NCI-H82 treated with DMSO at 0.1 percent for 48 hours (cell line): Measurements from ENCODE around the gene ACAN.

Experiments
- DNase-seq: peaks from one replicate; lab custom pipeline; 2025; ENCODE audit not compliant: unreplicated experiment; lab: John Stamatoyannopoulos, UW

ACAN gene

DNA sequence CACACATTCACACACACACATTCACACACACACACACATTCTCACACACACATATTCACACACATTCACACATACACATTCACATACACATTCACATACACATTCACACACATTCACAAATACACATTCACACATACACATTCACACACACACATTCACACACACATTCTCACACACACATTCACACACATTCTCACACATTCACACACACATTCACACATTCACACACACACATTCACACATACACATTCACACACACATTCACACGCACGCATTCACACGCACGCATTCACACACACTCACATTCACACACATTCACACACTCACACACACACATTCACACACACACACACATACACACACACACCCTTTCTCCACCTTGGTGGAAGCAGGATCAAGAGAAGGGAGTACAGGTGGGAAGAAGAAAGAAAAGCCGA is 97.8 kb downstream of the ACAN start:
- DNase-seq: no peak

DNA sequence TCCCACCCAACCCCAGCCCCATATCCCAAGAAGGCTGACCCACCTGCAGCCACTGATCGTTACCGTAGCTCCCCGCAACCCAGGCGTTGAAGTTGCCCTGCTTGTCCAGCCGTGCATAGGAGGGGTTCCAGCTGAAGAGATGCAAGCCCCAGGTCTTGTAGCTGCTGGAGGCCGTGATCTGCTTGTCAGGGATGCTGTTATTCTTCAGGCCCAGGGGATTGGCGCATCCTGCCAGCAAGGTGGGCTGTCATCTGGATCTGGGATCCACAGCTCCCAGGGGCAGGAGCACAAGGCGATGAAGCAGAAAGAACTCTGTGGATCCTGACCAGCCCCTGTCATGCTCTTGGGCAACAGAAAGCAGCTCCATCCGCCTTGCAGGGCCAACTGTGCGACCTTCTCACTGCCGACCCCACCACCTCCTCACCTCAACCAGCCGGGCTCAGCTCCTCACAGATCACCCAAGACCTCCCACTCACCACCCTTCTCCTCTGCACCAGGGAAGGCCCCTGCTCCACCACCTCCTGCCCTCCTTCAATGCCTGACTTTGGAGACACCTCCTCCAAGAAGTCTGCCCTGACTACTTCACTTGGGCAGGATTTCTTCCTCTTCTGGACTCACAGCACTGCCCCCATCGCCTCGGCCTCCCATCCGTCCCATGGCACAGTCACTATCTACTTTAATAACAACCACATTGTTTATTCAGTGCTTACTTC is 98.4 kb downstream of the ACAN start:
- no peak for DNase-seq

DNA sequence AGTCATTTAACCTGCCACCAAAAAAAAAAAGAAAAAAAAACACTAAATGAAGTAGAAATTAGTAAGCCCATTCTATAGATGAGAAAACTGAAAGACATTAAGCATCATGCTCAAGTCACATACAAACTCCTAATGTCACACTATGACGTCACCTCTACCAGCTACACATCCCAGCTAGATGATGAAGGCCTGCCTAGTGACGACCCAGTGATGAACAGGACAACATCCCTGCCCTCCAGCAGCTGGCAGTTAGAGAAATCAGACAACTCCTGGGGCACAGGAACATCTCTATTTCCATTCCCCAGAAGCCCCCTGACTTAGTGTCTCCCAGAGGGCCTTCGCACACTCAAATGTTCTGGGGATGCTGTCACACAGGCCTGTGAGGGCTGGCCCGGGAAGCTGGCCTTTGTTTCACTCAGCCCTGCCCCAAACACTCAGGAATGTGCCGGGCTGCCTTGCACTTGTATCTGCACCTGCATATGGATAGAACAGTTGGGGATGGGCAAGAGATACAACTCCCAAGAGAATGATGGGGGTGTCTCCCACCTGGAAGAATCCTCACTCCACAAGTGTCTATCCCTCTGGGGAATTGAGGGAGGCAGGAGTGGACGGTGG is 99.1 kb downstream of the ACAN start:
- no peak for DNase-seq

DNA sequence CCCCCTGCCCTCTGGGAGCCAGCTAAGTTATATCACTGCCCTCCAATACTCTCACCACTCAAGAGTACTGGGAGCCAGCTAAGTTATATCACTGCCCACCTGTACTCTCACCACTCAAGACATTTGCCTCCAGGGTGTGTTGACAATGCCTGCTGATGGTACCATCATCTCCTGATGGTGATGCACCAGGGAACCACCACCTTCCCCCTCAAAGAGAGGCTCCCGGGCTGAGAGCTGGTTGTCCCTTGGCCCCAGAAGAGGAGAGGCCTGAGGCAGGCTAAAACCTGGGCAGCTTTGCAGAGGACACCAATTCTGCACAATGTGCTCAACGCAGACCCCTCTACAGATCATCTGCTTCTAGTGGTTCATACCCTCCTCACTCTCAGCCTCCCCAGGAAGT is 99.6 kb downstream of the ACAN start:
- no peak for DNase-seq

DNA sequence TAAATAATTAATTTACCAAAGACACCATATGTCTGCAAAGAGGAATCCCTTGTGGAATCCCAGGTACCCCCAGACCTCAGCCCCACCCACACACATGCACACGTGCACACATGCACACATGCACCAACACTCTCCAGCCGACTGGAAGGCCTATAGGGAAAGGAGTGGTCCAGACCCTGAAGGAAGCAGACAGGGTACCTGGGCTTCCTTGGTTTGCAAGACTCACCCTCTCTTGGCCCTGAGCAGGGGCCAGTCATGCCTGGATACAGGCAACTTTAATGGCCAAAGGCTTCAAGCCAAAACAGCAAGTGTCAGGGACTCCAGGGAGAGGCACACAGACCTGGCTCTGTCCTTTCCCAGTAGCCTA is 101.0 kb downstream of the ACAN start:
- DNase-seq: no peak

DNA sequence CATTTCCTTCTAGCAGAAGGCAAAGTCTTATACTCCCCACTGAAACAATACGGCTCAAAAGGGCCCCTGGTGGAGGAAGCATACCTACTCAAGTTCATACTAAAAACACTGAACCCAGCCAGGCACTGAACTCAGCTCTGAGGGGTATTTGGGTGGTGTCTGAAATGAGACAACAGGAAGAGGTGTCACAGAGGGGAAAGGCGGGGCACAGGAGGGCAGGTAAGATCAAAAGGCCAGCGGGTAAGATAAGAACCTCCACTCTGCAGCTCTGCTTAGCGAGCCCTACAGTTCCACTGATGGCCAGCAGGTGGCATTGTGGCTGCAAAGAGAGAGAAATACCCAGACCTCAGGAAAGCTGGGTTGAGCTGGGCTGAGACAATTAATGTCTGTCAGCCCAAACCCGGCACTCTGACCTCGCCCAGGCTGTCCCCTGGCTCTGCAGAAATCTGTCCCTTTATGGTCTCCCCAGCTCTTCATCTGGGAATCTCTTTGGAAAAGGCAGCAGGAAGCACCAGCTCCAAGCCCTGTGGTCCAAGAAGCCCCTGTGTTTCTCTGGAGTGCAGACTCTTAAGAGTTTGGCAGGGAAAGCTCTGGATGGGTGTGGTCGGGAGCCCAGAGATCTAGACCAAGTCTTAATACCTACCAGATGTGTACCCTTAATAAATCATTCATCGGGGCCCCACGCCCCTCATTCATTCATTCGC is 101.5 kb downstream of the ACAN start:
- DNase-seq: peak; percentile 49

DNA sequence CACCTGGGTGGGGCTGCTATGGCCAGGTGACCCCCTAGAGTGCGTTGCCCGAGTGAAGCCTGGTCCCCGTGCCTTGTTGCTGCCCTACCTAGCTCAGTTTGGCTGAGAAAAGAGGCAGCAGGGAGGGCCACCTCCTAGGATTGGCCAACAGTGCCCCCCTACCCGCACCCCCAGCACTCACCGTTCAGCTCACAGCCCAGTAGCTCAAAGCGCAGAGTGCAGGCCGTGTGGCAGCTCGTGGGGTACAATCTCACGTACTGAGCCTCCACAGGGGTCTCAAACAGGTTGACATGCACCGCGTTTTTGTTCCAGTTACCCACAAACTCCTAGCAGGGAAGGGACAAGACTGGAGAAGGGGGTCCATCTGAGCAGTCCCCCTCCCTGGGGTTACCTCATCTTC is 102.3 kb downstream of the ACAN start:
- DNase-seq: no peak

DNA sequence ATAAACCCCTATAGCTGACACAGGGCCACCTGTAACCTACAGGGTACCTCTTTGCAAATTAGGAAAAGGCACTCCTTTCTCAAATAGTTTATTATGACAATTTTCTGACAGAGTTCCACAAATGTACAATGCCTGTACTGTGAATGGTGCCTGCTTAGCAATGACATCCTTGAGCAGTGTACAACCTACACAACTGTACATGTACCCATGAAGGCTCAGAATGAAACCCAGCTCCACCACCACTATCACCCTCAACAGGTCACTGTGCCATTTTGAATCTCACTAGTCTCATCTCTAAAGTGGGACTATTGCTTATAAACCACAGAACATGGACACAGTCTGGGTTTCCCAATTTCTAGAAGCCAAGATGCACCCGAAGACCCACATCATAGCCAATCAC is 102.9 kb downstream of the ACAN start:
- DNase-seq: no peak

DNA sequence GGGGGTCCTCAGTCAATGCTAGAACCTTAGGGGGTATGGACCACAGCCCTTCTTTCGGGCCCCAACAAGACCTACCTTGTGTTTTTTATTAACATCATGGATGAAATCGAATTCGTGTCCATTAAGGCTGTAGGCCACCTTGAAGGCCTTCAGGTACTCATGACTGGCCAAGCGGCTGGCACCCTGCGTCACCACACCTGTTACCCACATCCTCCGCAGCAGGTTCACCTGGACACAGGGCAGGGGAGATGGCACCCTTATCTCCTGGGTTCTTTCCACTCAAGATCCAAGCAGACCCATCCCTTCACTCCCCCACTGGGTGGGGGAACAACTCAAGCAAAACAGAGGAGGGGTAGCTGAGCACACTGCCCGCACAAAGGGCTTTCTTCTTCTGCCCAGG is 103.3 kb downstream of the ACAN start:
- no peak for DNase-seq

DNA sequence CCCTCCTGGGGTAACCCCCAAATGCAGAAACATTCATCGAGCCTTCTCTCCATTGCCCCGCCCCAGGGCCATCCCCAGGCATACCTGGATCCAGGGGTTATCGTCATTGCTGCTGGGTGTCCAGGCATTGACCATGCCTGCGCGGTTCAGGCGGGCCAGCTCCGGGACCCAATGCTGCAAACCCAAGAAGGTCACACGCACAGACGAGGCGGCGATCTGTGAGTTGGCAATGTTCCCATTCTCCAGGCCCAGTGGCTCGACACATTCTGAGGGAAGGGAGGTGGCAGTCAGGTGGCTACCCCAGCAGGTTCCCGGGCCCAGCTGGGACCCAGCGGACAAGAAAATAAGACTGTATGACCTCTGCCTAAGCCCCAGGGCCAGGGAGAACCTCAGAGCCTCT is 103.9 kb downstream of the ACAN start:
- DNase-seq: no peak

DNA sequence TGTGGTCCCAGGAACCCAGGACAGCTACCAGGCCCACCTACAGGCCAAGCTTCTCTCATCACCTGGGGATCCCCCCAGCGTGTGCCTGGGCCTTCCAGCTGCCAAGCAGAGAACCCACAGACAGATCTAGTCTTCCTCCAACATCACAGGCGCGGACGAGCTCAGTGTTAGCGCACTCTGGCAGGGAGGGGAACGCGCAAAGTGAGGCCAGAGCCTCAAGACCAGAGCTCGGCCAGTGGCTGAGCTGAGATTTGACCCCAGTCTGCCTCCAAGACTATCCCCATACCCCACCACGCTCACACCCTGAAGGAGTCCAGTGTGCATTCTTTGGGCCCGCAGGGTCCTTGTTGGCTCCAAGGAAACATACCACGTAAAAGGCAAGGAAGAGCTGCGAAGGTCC is 104.9 kb downstream of the ACAN start:
- no peak for DNase-seq

DNA sequence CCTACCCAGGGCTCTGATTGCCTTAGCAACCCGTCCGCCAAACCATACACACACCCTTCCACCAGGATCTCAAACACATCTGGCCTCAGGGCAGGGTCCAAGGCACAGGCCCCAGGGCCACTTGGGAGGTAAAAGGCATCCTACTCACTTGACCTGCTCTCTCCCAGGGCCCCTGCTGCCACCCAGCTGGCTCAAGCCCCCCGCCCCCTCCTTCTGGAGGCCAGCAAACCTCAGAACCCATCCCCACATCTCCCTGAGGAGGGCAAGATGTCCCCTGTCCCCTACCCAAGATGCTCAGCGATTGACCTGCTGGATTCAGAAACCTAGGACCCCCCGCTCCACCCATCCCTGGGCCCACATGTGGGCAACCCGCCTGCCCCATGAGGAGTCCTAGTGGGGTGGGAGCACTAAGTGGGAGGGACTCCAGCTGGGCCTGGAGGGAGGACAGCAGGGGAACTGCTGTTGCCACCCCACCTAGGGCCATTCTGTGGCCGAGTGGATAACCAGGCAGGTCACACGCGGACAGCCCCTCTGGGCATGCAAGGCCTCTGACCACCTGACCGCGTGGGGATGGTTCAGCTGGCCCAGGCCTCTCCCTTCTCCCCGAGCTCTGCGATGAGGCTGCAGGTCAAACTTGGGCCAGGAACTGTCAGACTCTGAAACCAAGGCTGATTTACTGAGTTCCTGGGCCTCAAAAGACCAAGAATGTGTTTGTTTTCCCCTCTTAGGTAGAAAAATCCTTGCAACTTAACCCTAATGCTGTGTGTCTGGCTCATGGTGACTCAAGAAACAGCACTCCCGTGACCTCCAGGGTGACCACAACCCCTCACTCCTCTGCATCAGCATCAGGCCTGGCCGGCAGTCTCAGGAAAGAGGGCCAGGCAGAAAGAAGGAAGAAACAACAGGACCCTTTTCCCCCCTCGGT is 105.7 kb downstream of the ACAN start:
- DNase-seq: no peak

DNA sequence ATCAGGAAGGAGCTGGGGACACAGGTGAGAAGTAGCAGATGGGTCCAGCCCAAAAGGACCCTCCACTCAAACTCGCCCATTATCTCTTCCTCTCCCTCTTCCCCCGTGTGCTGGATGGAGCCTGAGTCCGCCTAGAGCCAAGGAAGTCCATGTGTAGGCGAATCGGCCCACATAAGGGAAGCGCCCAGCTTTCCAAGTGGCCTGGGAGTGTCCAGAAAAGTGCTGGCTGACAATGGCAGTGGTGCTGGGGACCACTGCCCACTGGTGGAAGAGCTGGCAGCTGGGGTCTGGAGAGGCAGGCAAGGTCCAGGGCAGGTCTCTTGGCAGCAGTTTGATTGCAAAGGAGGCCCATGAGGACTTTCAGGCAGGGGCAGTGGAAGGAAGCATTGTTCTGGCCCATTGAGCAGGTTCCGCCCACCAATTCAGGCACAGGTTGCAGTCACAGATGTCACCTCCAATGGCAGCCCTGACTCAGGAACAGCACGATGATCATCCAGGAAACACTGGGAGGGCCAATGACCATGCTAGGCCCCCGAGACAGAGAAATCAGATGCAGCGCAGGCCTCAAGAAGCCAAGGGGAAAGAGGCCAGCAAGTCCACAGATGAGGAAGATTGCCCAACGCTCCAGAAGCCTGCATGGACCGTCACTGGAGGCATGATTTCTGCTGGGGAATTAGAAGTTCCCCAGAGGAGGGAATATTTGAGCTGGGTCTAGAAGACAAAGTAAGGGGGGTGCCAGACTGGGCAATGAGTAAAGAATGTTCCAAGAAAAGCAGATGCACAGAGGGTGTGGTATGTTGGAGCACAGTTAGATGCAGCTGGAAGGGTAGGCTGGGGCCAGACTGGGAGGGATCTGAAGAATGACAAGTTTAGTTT is 107.0 kb downstream of the ACAN start:
- no peak for DNase-seq

DNA sequence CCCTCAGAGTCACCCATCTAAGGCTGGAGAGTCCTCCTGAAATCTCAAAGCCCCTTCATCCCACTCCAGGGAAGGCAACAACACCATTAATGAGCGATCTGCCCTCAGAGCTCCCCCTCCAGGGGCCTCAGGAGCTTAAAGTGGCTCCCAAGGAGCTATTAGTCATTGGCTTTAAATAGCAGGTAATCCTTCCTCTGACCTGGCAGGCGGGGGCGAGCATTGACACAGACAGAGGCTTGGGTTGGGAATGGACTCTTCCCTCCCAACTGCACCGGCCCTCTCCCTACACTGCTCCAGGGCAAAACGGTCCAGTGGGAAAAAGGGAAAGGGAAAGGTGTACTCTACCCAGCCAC is 108.5 kb downstream of the ACAN start:
- peak; percentile 76 for DNase-seq

DNA sequence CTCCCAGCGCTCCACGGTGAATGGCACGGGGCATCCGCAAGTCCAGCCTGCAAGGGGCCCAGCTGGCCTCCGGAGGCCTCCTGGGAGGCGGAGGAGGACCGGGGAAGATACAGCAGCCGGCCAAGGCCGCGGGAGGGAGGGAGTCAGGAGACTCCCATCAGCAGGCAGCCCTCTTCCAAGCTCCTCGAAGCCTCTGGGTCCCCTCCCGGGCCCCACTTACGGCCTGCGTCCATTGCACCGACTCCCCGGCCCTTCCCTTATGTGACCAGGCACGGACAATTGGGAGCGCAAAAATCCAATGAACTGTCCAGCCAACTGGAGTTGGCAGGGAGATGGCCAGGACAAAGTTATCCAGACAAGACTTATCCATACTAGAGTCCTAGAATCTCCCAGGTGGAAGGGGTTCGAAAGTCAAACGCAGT is 109.3 kb downstream of the ACAN start:
- no peak for DNase-seq

DNA sequence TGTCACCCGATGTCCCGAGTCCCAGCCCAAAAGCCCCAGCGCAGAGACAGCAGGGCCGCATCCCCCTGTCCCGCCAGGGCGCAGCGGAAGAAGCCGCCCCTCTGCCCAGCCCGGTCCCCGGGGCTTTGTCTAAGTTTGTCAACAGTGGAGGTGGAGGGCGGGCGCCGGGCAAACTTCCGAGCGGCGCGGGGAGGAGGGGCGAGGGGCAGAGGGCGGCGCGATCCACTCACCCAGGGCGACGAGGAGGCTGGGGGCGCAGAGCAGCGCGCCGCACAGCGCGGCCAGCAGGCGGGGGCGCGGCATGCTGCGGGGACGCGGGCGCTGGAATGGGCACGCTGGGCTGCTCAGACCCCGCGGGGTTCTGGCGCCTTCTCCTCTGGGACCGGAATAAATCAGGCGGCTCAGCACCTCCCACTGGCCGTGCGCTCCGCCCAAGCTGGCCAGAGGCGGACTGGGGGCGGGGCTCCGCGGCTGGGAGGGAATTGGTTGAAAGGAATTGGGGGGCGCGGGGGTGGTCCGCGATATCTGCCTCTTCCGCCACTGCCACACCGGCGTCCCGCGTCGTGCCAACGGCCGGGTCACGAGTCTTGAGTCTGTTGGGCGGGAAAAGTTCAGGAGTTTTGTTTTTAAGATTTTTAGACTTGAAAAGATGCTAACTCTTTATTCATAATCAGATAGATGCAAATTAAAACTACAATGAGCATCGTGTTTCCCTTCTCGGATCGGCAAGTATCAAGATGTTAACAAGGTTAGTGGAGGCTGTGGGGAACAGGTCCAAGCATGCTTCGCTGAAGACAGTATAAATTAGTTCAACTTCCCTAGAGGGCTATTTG is 110.0 kb downstream of the ACAN start, which contains the start of gene MFGE8:
Gene MFGE8 (minus strand): TSS at position 363 of the 833 bp plus-strand sequence. CDS start 60 bp downstream, at position 303.
- peak; percentile 67 for DNase-seq

DNA sequence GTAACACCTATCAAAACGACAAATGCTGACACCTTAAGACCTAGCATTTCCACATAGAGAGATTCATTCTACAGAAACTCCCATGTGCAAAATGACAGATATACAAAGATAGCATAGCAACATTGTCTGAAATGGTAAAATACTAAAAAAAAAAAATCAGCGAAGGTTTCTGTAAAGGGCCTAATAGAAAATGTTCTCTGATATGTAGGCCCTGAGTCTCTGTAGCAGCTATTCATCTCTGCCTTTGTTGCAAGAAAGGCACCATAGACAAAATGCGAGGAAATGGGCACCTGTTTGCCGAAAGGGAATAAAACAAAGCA is 110.6 kb downstream of the ACAN start:
- DNase-seq: no peak

DNA sequence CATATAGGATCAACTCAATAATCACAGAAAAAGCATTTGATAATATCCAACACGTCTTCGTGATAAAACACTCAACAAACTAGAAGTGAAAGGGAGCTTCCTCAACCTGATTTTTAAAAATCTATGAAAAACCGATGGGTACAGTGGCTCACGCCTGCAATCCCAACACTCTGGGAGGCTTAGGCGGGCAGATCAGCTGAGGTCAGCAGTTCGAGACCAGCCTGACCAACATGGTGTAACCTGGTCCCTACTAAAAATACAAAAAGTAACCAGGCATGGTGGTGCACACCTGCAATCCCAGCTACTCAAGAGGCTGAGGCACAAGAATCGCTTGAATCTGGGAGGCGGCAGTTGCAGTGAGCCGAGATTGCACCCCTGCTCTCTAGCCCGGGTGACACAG is 112.1 kb downstream of the ACAN start:
- DNase-seq: no peak

DNA sequence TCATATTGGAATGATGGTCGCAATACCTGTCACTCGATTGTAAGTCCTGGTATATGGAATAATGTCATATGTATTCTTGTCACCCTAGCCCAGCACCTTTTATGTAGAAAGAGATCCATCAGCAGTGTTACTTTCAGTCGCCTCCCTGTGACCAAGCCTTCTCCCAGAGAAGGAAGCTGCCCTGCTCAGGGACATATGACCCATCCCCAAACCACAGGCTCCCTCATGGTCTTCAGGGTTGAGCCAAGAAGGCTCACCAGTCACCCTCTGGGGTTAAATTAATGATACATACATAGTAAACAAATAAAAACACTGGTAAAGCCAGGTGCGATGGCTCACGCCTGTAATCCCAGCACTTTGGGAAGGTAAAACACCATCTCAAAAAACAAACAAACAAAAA is 114.5 kb downstream of the ACAN start:
- no peak for DNase-seq

DNA sequence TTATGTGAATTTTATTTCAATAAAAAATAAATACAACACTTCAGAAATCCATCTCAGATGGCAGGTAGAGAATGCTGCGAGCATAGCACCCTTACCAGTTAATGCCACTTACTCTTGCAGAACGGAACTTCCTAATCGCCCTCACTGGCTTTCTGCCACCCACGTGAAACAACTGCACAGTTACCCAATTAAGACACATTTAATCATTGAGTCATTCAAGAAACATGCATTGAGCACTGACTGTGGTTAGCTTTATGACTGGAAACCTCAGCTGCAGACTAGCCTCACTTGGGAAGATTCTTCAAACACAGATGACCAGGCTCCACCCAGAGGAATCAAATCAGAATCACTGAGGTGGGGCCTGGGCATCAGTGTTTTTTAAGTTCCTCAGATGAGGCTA is 115.5 kb downstream of the ACAN start:
- DNase-seq: no peak
